ENCODE results near the gene SURF6. TPM values are rescaled to one million over a fixed set of nuclear protein-coding genes. Genes with fewer than 3 reads are reported as not detected.

Gene SURF6
- polyA plus RNA-seq, 3 donors = 0.75 to 12.9 (median 2.9) TPM

GRCh38 chr9:133304158-133304470, 31.9 kb downstream of the SURF6 start:
- H3K4me2 ChIP-seq (replicated peaks; ENCODE audit: extremely low read depth, low read length, poor library complexity, severe bottlenecking) = no peak overlapping the region
- H3K27me3 ChIP-seq (ENCODE audit: control insufficient read depth in 2 of 2, insufficient read depth in 2 of 2, low read length in 2 of 2) = no peaks in the 10 kb centered on the region
- H3K36me3 ChIP-seq (replicated peaks in 1 of 2; ENCODE audit: control insufficient read depth in 1 of 2, insufficient read depth in 2 of 2, low read length in 2 of 2) = no peaks in the 10 kb centered on the region
- no peaks in the 10 kb centered on the region for H3K9me3 ChIP-seq (replicated peaks in 1 of 2; ENCODE audit: control insufficient read depth in 1 of 2, insufficient read depth in 1 of 2, low read length in 2 of 2)
- Mint-ChIP-seq H3K4me1 (no peaks in the 10 kb centered on the region), H3K27ac (no peak overlapping the region), H3K9me3 (peaks cover 0 to 5% (median 2%) of the 10 kb centered on the region in 7 donors), H3K27me3 (ENCODE audit: low read depth in 3 of 3) (peaks cover 4 to 12% (median 9%) of the 10 kb centered on the region in 3 donors), H3K36me3 (no peaks in the 10 kb centered on the region), H3K4me3 (no peak overlapping the region)
- H4K20me1 ChIP-seq (ENCODE audit: insufficient read depth, low read length) = no peaks in the 10 kb centered on the region
- WGBS (ENCODE audit: insufficient coverage) = 93% methylated on average over 11 of the region's 13 CpGs
- DNase-seq = no peak
- no peak for TF ChIP-seq CTCF (IDR thresholded peaks at IDR 0.05)
- no peak overlapping the region for H3K27ac ChIP-seq (ENCODE audit: low read depth in 1 of 2, low read length in 2 of 2)
- no peak overlapping the region for H3K9ac ChIP-seq (ENCODE audit: insufficient read depth, low read length, poor library complexity, severe bottlenecking)
- H3K79me2 ChIP-seq (ENCODE audit: insufficient read depth, low read length) = no peaks in the 10 kb centered on the region
- intact Hi-C loops (cut with micrococcal nuclease) = no loop called here
- no peaks in the 10 kb centered on the region for H3K4me1 ChIP-seq (ENCODE audit: control insufficient read depth in 1 of 2, insufficient read depth in 2 of 2, low read length in 2 of 2)
- H2AFZ ChIP-seq (ENCODE audit: insufficient read depth, low read depth, low read length, poor library complexity, severe bottlenecking) = no peak overlapping the region
- H3K4me3 ChIP-seq (replicated peaks in 1 of 3; ENCODE audit: low read depth in 2 of 3, low read length in 3 of 3) = no peak overlapping the region

DNA sequence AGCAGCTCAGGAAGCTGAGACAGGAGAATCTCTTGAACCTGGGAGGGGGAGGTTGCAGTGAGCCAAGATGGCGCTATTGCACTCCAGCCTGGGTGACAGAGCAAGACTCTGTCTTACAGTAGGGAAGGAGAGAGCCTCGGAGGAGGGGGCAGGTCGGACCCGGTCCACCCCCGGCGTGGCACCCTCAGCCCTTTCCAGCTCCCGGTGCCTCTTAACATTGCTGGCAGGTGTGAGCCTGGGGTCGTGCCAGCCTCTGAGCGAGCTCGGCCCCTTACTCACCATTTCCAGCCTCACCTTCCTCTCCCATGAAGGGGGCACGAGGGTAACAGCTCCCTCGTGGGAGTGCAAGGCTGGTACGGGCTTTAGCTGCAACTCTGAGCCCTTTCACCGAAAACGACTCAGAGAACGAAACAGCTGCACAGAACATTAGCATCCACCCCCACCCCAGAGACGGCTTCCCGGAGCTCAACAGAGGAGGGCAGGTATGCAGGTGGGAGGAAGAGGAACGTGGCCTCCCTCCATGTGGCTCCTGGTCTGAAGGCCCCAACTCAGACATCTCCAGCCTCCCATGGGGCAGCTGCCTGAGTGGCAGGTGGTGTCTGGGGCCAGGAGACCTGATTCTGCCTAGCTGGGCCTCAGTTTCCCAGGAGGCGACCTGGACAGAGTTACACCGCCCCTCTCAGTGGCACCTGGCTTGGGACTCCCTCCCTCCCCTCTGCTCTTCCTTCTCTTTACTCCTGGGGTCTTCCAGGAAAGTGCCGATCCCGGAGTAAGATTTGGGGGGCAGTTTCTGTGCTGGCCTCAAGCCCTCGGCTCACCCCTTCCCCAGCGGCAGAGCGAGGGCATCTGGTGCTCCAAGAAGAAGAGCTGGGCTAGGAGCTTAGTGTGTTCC, 32.5 kb downstream of the SURF6 start:
- no peak overlapping the region for H3K4me3 Mint-ChIP-seq
- Histone ChIP-seq H3K4me3 (replicated peaks in 1 of 3; ENCODE audit: low read depth in 2 of 3, low read length in 3 of 3) (no peak overlapping the region), H3K4me2 (replicated peaks; ENCODE audit: extremely low read depth, low read length, poor library complexity, severe bottlenecking) (no peak overlapping the region), H3K4me1 (ENCODE audit: control insufficient read depth in 1 of 2, insufficient read depth in 2 of 2, low read length in 2 of 2) (no peaks in the 10 kb centered on the region), H3K79me2 (ENCODE audit: insufficient read depth, low read length) (no peaks in the 10 kb centered on the region), H3K9ac (ENCODE audit: insufficient read depth, low read length, poor library complexity, severe bottlenecking) (no peak overlapping the region), H3K36me3 (replicated peaks in 1 of 2; ENCODE audit: control insufficient read depth in 1 of 2, insufficient read depth in 2 of 2, low read length in 2 of 2) (no peaks in the 10 kb centered on the region), H3K27me3 (ENCODE audit: control insufficient read depth in 2 of 2, insufficient read depth in 2 of 2, low read length in 2 of 2) (no peaks in the 10 kb centered on the region), H3K27ac (ENCODE audit: low read depth in 1 of 2, low read length in 2 of 2) (no peak overlapping the region), H2AFZ (ENCODE audit: insufficient read depth, low read depth, low read length, poor library complexity, severe bottlenecking) (no peak overlapping the region), H3K9me3 (replicated peaks in 1 of 2; ENCODE audit: control insufficient read depth in 1 of 2, insufficient read depth in 1 of 2, low read length in 2 of 2) (no peaks in the 10 kb centered on the region), H4K20me1 (ENCODE audit: insufficient read depth, low read length) (no peaks in the 10 kb centered on the region)
- no peaks in the 10 kb centered on the region for H3K36me3 Mint-ChIP-seq
- no peak for DNase-seq
- no peaks in the 10 kb centered on the region for H3K4me1 Mint-ChIP-seq
- H3K27me3 Mint-ChIP-seq (ENCODE audit: low read depth in 3 of 3) = peaks cover 5 to 12% (median 12%) of the 10 kb centered on the region in 3 donors
- TF ChIP-seq CTCF (IDR thresholded peaks at IDR 0.05) = no peak
- intact Hi-C loops (cut with micrococcal nuclease) = no loop called here
- WGBS (ENCODE audit: insufficient coverage) = 94% methylated on average over 11 of the region's 26 CpGs
- H3K27ac Mint-ChIP-seq = no peak overlapping the region
- H3K9me3 Mint-ChIP-seq = peaks cover 0 to 4% (median 0%) of the 10 kb centered on the region in 7 donors
